Neural cell (in vitro differentiated cells): ENCODE measurements around the gene MFSD2A. TPM values are rescaled to one million over a fixed set of nuclear protein-coding genes. Genes with fewer than 3 reads are reported as not detected.

Experiments used
- H2AFZ ChIP-seq: fragments of 200-600, 300-800 bp; sonication (generic), shearing (Covaris generic); 2 replicates; pipeline ENCODE4 v1.6.0; 2014; ENCODE audit warnings: low read depth, mild to moderate bottlenecking, antibody characterized with exemption, low read length, moderate library complexity
- H3F3A ChIP-seq: fragments of 200-600 bp; shearing (Covaris generic); 2 replicates; pipeline ENCODE4 v1.6.1; 2016; ENCODE audit warnings: mild to moderate bottlenecking, moderate library complexity, mixed read lengths, antibody characterized with exemption, low read length; ENCODE audit not compliant: insufficient read depth, poor library complexity, severe bottlenecking
- H3K27ac ChIP-seq: fragments of 200-600, 300-800 bp; sonication (generic), shearing (Covaris generic); 2 replicates; pipeline ENCODE4 v1.5.1; 2014; ENCODE audit warnings: mild to moderate bottlenecking, low read length, moderate library complexity
- H3K27me3 ChIP-seq: fragments of 300-800, 200-600 bp; sonication (generic), shearing (Covaris generic); 2 replicates; pipeline ENCODE4 v1.6.0; 2014; ENCODE audit warnings: mild to moderate bottlenecking, low read depth, low read length, moderate library complexity; ENCODE audit not compliant: insufficient read depth
- H3K36me3 ChIP-seq: fragments of 300-800, 200-600 bp; sonication (generic), shearing (Covaris generic); 2 replicates; pipeline ENCODE4 v1.5.1; 2014; ENCODE audit warnings: mild to moderate bottlenecking, antibody characterized with exemption, low read length, moderate library complexity; ENCODE audit not compliant: insufficient read depth
- H3K4me2 ChIP-seq: fragments of 300-800, 200-600 bp; sonication (generic), shearing (Covaris generic); 2 replicates; pipeline ENCODE4 v1.6.0; 2014; ENCODE audit warnings: mild to moderate bottlenecking, low read length
- H3K4me3 ChIP-seq: fragments of 300-800, 200-600 bp; sonication (generic), shearing (Covaris generic); 2 replicates; pipeline ENCODE4 v1.5.1; 2014; ENCODE audit warnings: mild to moderate bottlenecking, low read length, moderate library complexity
- H3K79me2 ChIP-seq: fragments of 200-600 bp; shearing (Covaris generic); replicated peaks from 2 replicates; pipeline ENCODE4 v1.6.0; 2014; ENCODE audit warnings: mild to moderate bottlenecking, low read length, moderate library complexity; ENCODE audit not compliant: insufficient read depth
- H3K9ac ChIP-seq: fragments of 300-800, 200-600 bp; sonication (generic), shearing (Covaris generic); 2 replicates; pipeline ENCODE4 v1.6.1; 2016; ENCODE audit warnings: mild to moderate bottlenecking, low read length, mixed read lengths
- H3K9me2 ChIP-seq: fragments of 200-600 bp; shearing (Covaris generic); 2 replicates; pipeline ENCODE4 v1.6.1; 2016; ENCODE audit warnings: mild to moderate bottlenecking, low read length, mixed read lengths; ENCODE audit not compliant: insufficient read depth
- H3K9me3 ChIP-seq: fragments of 200-600, 300-800 bp; sonication (generic), shearing (Covaris generic); 2 replicates; pipeline ENCODE4 v1.6.1; 2016; ENCODE audit warnings: mild to moderate bottlenecking, mixed run types, low read length, moderate library complexity, mixed read lengths
- H4K20me1 ChIP-seq: fragments of 200-600 bp; shearing (Covaris generic); 2 replicates; pipeline ENCODE4 v1.6.1; 2016; ENCODE audit warnings: mild to moderate bottlenecking, mixed run types; ENCODE audit not compliant: insufficient read depth
- CTCF ChIP-seq: fragments of 450-650 bp; IDR thresholded peaks from 2 replicates; pipeline ENCODE4 v1.5.1; 2014; ENCODE audit warnings: antibody characterized with exemption, mild to moderate bottlenecking, moderate library complexity; ENCODE audit not compliant: poor library complexity, severe bottlenecking
- EP300 ChIP-seq: fragments of 450-650 bp; conservative IDR thresholded peaks from 2 replicates; pipeline ENCODE4 v1.6.1; 2014; ENCODE audit warnings: antibody characterized with exemption, mild to moderate bottlenecking, moderate library complexity; ENCODE audit not compliant: poor library complexity, severe bottlenecking
- EZH2 ChIP-seq: fragments of 200-600, 300-800 bp; shearing (Covaris generic), sonication (generic); IDR thresholded peaks from 2 replicates; pipeline ENCODE4 v1.6.1; 2014; ENCODE audit warnings: antibody characterized with exemption, low read length, borderline replicate concordance, mild to moderate bottlenecking; ENCODE audit not compliant: insufficient read depth, poor library complexity, severe bottlenecking
- MXI1 ChIP-seq: fragments of 450-650 bp; conservative IDR thresholded peaks from 2 replicates; pipeline ENCODE4 v1.6.1; 2014; ENCODE audit warnings: antibody characterized with exemption, mild to moderate bottlenecking; ENCODE audit not compliant: poor library complexity, severe bottlenecking
- POLR2AphosphoS5 ChIP-seq: IDR thresholded peaks from 2 replicates; pipeline ENCODE4 v1.6.1; 2012
- RAD21 ChIP-seq: fragments of 450-650 bp; conservative IDR thresholded peaks from 2 replicates; pipeline ENCODE4 v1.6.1; 2014; ENCODE audit warnings: antibody characterized with exemption, mild to moderate bottlenecking, moderate library complexity
- SMC3 ChIP-seq: fragments of 450-650 bp; conservative IDR thresholded peaks from 2 replicates; pipeline ENCODE4 v1.6.1; 2014; ENCODE audit warnings: antibody characterized with exemption, mild to moderate bottlenecking, moderate library complexity; ENCODE audit not compliant: poor library complexity
- TAF1 ChIP-seq: IDR thresholded peaks from 2 replicates; pipeline ENCODE4 v1.6.1; 2012; ENCODE audit warnings: low read depth
- polyA plus RNA-seq: library from polyadenylated mRNA; depleted of rRNA; stranded (reverse); fragments of >200 nt; gene quantifications from 2 replicates; pipeline ENCODE4 v1.2.3, GENCODE V29; 2014
- TF ChIP-seq, protein P1 (sequence below): IDR thresholded peaks from 2 replicates; pipeline ENCODE4 v1.6.1; 2012; ENCODE audit warnings: borderline replicate concordance

MFSD2A gene
- polyA plus RNA-seq, 1 donor from 2014 or later, result 7.0 TPM

DNA sequence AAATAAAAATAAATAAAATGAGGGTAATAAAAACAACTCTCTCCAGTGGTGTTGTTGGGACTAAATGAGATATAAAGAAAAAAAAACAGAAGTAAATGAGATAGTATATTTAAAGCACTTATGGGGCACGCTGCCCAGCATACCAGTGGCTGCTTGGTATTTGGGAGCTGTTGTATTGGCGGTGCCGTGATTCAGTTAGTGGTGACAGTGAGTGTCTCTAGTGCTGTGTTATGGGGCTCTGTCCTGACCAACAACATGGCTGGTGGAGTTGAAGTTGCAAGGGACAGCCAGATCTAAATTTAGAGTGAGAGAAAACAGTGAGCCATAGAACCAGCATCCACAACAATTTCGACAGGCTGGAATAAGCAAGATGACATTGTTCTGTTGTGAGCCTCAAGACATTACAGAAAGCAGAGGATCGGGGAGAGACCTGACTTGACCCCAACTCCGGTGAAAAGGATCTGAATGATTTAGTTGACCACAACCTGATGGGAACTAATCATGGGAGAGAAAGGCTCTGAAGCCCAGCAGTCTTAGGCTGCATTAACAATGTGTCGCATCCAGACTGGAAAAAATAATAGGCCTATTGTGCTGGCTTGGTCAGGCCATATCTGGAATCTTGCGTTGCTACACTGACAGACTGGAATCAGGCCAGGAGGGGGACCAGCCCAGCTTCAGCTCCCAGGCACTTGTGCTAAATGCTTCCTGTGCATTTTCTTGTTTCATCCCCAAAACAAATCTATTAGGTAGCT, 2.4 kb upstream of the MFSD2A start:
- H3K9me2 ChIP-seq, result no peaks in the 10 kb centered on the region
- H3K27me3 ChIP-seq, result peaks cover 5% of the 10 kb centered on the region
- H3K79me2 ChIP-seq, result no peaks in the 10 kb centered on the region
- no peak overlapping the region for H3K4me2 ChIP-seq
- H3K4me3 ChIP-seq, result no peak overlapping the region
- no peak overlapping the region for H3K27ac ChIP-seq
- TF ChIP-seq RAD21 (no peak), EP300 (no peak), SMC3 (no peak)
- TF ChIP-seq, protein P1, sequence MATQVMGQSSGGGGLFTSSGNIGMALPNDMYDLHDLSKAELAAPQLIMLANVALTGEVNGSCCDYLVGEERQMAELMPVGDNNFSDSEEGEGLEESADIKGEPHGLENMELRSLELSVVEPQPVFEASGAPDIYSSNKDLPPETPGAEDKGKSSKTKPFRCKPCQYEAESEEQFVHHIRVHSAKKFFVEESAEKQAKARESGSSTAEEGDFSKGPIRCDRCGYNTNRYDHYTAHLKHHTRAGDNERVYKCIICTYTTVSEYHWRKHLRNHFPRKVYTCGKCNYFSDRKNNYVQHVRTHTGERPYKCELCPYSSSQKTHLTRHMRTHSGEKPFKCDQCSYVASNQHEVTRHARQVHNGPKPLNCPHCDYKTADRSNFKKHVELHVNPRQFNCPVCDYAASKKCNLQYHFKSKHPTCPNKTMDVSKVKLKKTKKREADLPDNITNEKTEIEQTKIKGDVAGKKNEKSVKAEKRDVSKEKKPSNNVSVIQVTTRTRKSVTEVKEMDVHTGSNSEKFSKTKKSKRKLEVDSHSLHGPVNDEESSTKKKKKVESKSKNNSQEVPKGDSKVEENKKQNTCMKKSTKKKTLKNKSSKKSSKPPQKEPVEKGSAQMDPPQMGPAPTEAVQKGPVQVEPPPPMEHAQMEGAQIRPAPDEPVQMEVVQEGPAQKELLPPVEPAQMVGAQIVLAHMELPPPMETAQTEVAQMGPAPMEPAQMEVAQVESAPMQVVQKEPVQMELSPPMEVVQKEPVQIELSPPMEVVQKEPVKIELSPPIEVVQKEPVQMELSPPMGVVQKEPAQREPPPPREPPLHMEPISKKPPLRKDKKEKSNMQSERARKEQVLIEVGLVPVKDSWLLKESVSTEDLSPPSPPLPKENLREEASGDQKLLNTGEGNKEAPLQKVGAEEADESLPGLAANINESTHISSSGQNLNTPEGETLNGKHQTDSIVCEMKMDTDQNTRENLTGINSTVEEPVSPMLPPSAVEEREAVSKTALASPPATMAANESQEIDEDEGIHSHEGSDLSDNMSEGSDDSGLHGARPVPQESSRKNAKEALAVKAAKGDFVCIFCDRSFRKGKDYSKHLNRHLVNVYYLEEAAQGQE, result no peak
- no peaks in the 10 kb centered on the region for H4K20me1 ChIP-seq
- no peaks in the 10 kb centered on the region for H3F3A ChIP-seq
- H3K9ac ChIP-seq, result no peak overlapping the region
- H2AFZ ChIP-seq, result no peak overlapping the region
- no peaks in the 10 kb centered on the region for H3K9me3 ChIP-seq
- H3K36me3 ChIP-seq, result no peaks in the 10 kb centered on the region

- Histone ChIP-seq H3K9me3 (no peaks in the 10 kb centered on the region), H3K4me2 (no peak overlapping the region), H3K9ac (peak overlapping the region; percentile 9), H3K36me3 (no peaks in the 10 kb centered on the region), H3K9me2 (no peaks in the 10 kb centered on the region), H3K4me3 (peak overlapping the region; percentile 86), H3K27ac (no peak overlapping the region), H3K79me2 (no peaks in the 10 kb centered on the region), H3K27me3 (peaks cover 5% of the 10 kb centered on the region), H3F3A (no peaks in the 10 kb centered on the region), H4K20me1 (no peaks in the 10 kb centered on the region), H2AFZ (no peak overlapping the region)
- TF ChIP-seq TAF1, result no peak
- TF ChIP-seq EP300, result no peak
- no peak for TF ChIP-seq EZH2
- TF ChIP-seq, protein P1, result no peak
- no peak for TF ChIP-seq CTCF
- no peak for TF ChIP-seq MXI1
- no peak for TF ChIP-seq POLR2AphosphoS5
- TF ChIP-seq SMC3, result no peak
- no peak for TF ChIP-seq RAD21
Observed at GRCh38 chr1:39954324-39954869, 548 bp upstream of the MFSD2A start.
